Osteoblast (primary cell): ENCODE data around the gene SPTBN1. TPM values are rescaled to one million over a fixed set of nuclear protein-coding genes. Genes with fewer than 3 reads are reported as not detected.

Source experiments
- DNase-seq: peaks from one replicate; pipeline ENCODE4 v3.0.0; 2011; ENCODE audit warnings: low spot score, mixed read lengths; ENCODE audit not compliant: insufficient read length; ENCODE audit errors: missing footprints
- H2AFZ ChIP-seq: 2 replicates; pipeline ENCODE4 v1.6.0; 2011; ENCODE audit warnings: mild to moderate bottlenecking, low read length
- H3K27ac ChIP-seq: 2 replicates; pipeline ENCODE4 v1.5.1; 2011; ENCODE audit warnings: mild to moderate bottlenecking, low read depth, low read length, moderate library complexity
- H3K27me3 ChIP-seq: 2 replicates; pipeline ENCODE4 v1.6.0; 2012; ENCODE audit warnings: mild to moderate bottlenecking, control low read depth, inconsistent platforms, low read length, moderate library complexity; ENCODE audit not compliant: insufficient read depth
- H3K36me3 ChIP-seq: 2 replicates; pipeline ENCODE4 v1.5.1; 2011; ENCODE audit warnings: mild to moderate bottlenecking, low read length, control low read depth, moderate library complexity; ENCODE audit not compliant: insufficient read depth
- H3K4me1 ChIP-seq: 2 replicates; pipeline ENCODE4 v1.5.1; 2011; ENCODE audit warnings: mild to moderate bottlenecking, low read length, control low read depth, moderate library complexity; ENCODE audit not compliant: insufficient read depth
- H3K4me2 ChIP-seq: 2 replicates; pipeline ENCODE4 v1.6.0; 2011; ENCODE audit warnings: mild to moderate bottlenecking, low read length; ENCODE audit not compliant: insufficient read depth
- H3K4me3 ChIP-seq: fragments of 200-600 bp; sonication (generic); 3 replicates; pipeline ENCODE4 v1.5.1; 2012; ENCODE audit warnings: mild to moderate bottlenecking, low read length, inconsistent platforms; ENCODE audit not compliant: insufficient read depth
- H3K79me2 ChIP-seq: 2 replicates; pipeline ENCODE4 v1.6.0; 2012; ENCODE audit warnings: mild to moderate bottlenecking, low read length, control low read depth, inconsistent platforms; ENCODE audit not compliant: insufficient read depth
- H3K9me3 ChIP-seq: 2 replicates; pipeline ENCODE4 v1.5.1; 2011; ENCODE audit warnings: low read depth, low read length, control low read depth
- H4K20me1 ChIP-seq: 2 replicates; pipeline ENCODE4 v1.6.0; 2012; ENCODE audit warnings: mild to moderate bottlenecking, low read length, control low read depth; ENCODE audit not compliant: insufficient read depth
- CTCF ChIP-seq: IDR thresholded peaks from 2 replicates; pipeline ENCODE4 v1.5.1; 2011; ENCODE audit warnings: mild to moderate bottlenecking, low read depth, low read length, moderate library complexity; ENCODE audit errors: extremely low read depth
- total RNA-seq: library from RNA; depleted of rRNA; stranded (reverse); fragments of >200 nt; gene quantifications from 2 replicates; pipeline ENCODE4 v1.2.3, GENCODE V29; 2012

SPTBN1 gene
- total RNA-seq, 1 donor: 249 TPM

DNA sequence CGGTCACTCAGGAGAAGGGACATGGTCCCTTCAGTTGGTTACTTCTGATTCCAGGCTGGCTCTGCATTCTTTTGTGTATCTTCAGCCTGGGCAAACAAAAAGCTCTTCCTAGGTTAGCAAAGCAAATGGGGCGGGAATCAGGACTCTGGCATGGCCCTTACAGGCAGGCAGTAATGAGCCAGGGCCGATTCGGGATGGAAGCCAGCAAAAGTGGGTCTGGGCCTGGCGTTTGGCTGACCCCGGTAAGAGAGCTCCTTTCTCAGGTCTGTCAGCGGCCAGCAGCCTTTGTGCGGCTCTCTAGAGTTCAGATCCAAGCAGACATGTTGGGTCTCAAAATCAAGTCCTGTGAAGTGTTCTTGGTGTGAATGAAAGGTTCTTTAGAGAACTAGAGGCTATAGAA is 185.9 kb downstream of the SPTBN1 start:
- H3K36me3 ChIP-seq: peaks cover 68% of the 10 kb centered on the region
- H3K27me3 ChIP-seq: no peaks in the 10 kb centered on the region
- no peak overlapping the region for H3K27ac ChIP-seq
- DNase-seq: no peak
- no peak for TF ChIP-seq CTCF
- H2AFZ ChIP-seq: no peak overlapping the region
- H3K4me3 ChIP-seq: no peak overlapping the region
- peaks cover under 1% of the 10 kb centered on the region for H3K4me1 ChIP-seq
- no peaks in the 10 kb centered on the region for H3K9me3 ChIP-seq
- no peak overlapping the region for H3K4me2 ChIP-seq
- no peaks in the 10 kb centered on the region for H4K20me1 ChIP-seq
- H3K79me2 ChIP-seq: peaks cover 44% of the 10 kb centered on the region

- Histone ChIP-seq H3K36me3 (peaks cover 73% of the 10 kb centered on the region), H4K20me1 (no peaks in the 10 kb centered on the region)
Observed at GRCh38 chr2:54642677-54643430, 186.7 kb downstream of the SPTBN1 start.

GRCh38 chr2:54644236-54644635 is 188.1 kb downstream of the SPTBN1 start:
- Histone ChIP-seq H4K20me1 (no peaks in the 10 kb centered on the region), H3K4me3 (no peak overlapping the region), H3K27ac (no peak overlapping the region), H3K4me2 (no peak overlapping the region), H3K27me3 (no peaks in the 10 kb centered on the region), H3K36me3 (peaks cover 73% of the 10 kb centered on the region), H3K79me2 (peaks cover 32% of the 10 kb centered on the region), H2AFZ (no peak overlapping the region), H3K4me1 (no peaks in the 10 kb centered on the region), H3K9me3 (no peaks in the 10 kb centered on the region)
- no peak for TF ChIP-seq CTCF
- DNase-seq: no peak

More at GRCh38 chr2:54642677-54643430, 186.7 kb downstream of the SPTBN1 start:
- H3K79me2 ChIP-seq: peaks cover 41% of the 10 kb centered on the region
- TF ChIP-seq CTCF: no peak
- H3K27me3 ChIP-seq: no peaks in the 10 kb centered on the region
- no peak for DNase-seq
- H2AFZ ChIP-seq: no peak overlapping the region
- no peaks in the 10 kb centered on the region for H3K4me1 ChIP-seq
- no peak overlapping the region for H3K4me3 ChIP-seq
- no peak overlapping the region for H3K4me2 ChIP-seq
- H3K27ac ChIP-seq: no peak overlapping the region
- H3K9me3 ChIP-seq: no peaks in the 10 kb centered on the region

GRCh38 chr2:54646170-54646927 is 190.2 kb downstream of the SPTBN1 start:
- no peak overlapping the region for H3K4me2 ChIP-seq
- H3K9me3 ChIP-seq: no peaks in the 10 kb centered on the region
- no peaks in the 10 kb centered on the region for H4K20me1 ChIP-seq
- H3K4me3 ChIP-seq: no peak overlapping the region
- H3K79me2 ChIP-seq: peaks cover 14% of the 10 kb centered on the region
- TF ChIP-seq CTCF: no peak
- no peak overlapping the region for H3K27ac ChIP-seq
- no peaks in the 10 kb centered on the region for H3K27me3 ChIP-seq
- DNase-seq: no peak
- H3K36me3 ChIP-seq: peaks cover 83% of the 10 kb centered on the region
- no peak overlapping the region for H2AFZ ChIP-seq
- no peaks in the 10 kb centered on the region for H3K4me1 ChIP-seq
